Stimulated activated CD4-positive, alpha-beta T cell treated with anti-CD3 and anti-CD28 coated beads, Interleukin-1b, Interleukin-23, amount 100 ng/mL, for 4 hours (primary cell): ENCODE measurements around the gene SEMA5A.

Source experiments
- DNase-seq, 2 donors: peaks; one replicate each; pipeline ENCODE4 v3.0.0-alpha.2; 2020; ENCODE audit warnings: low read depth in 2 of 2

Gene SEMA5A

GRCh38 chr5:9399094-9399493, 146.8 kb downstream of the SEMA5A start:
- no peak for DNase-seq

GRCh38 chr5:9398227-9398626, 147.6 kb downstream of the SEMA5A start:
- no peak for DNase-seq

- DNase-seq, result no peak
Measured at GRCh38 chr5:9396285-9396770, 149.5 kb downstream of the SEMA5A start.

- no peak for DNase-seq
Measured at GRCh38 chr5:9395706-9396105, 150.2 kb downstream of the SEMA5A start.

GRCh38 chr5:9394221-9394620, 151.7 kb downstream of the SEMA5A start:
- DNase-seq, result no peak

GRCh38 chr5:9392625-9393024, 153.2 kb downstream of the SEMA5A start:
- no peak for DNase-seq

- no peak for DNase-seq
Measured at GRCh38 chr5:9391080-9391479, 154.8 kb downstream of the SEMA5A start.

GRCh38 chr5:9390113-9390512, 155.8 kb downstream of the SEMA5A start:
- no peak for DNase-seq

- no peak for DNase-seq
Measured at GRCh38 chr5:9388941-9389674, 156.8 kb downstream of the SEMA5A start.

GRCh38 chr5:9387879-9388278, 158.0 kb downstream of the SEMA5A start:
- no peak for DNase-seq

- no peak for DNase-seq
Measured at GRCh38 chr5:9386945-9387344, 158.9 kb downstream of the SEMA5A start.

- DNase-seq, result no peak
Measured at GRCh38 chr5:9382522-9382921, 163.4 kb downstream of the SEMA5A start.

- no peak for DNase-seq
Measured at GRCh38 chr5:9381464-9381863, 164.4 kb downstream of the SEMA5A start.

GRCh38 chr5:9380109-9380508, 165.8 kb downstream of the SEMA5A start:
- DNase-seq, result no peak

GRCh38 chr5:9376363-9377117, 169.3 kb downstream of the SEMA5A start:
- DNase-seq, result no peak

GRCh38 chr5:9375756-9376155, 170.1 kb downstream of the SEMA5A start:
- no peak for DNase-seq

GRCh38 chr5:9374025-9374424, 171.8 kb downstream of the SEMA5A start:
- DNase-seq, result no peak

- no peak for DNase-seq
Measured at GRCh38 chr5:9373571-9373970, 172.3 kb downstream of the SEMA5A start.

GRCh38 chr5:9370256-9370655, 175.6 kb downstream of the SEMA5A start:
- no peak for DNase-seq

- no peak for DNase-seq
Measured at GRCh38 chr5:9365512-9365911, 180.4 kb downstream of the SEMA5A start.

GRCh38 chr5:9363449-9363848, 182.4 kb downstream of the SEMA5A start:
- no peak for DNase-seq

- no peak for DNase-seq
Measured at GRCh38 chr5:9363026-9363425, 182.8 kb downstream of the SEMA5A start.

- DNase-seq, result no peak
Measured at GRCh38 chr5:9362600-9362999, 183.3 kb downstream of the SEMA5A start.
